GM21786 (cell line): ENCODE results near the gene ELOVL6.
"Not testable (repeated sequence)": the region's sequence is repeated elsewhere in the genome, so short reads cannot be mapped to it uniquely, and the experiment has no call there.

Experiments used
- ATAC-seq: cut with Tn5 transposase; IDR thresholded peaks from one replicate; pipeline ENCODE4 v1.9.1; 2021; ENCODE audit not compliant: unreplicated experiment

The ELOVL6 gene, protein sequence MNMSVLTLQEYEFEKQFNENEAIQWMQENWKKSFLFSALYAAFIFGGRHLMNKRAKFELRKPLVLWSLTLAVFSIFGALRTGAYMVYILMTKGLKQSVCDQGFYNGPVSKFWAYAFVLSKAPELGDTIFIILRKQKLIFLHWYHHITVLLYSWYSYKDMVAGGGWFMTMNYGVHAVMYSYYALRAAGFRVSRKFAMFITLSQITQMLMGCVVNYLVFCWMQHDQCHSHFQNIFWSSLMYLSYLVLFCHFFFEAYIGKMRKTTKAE

DNA sequence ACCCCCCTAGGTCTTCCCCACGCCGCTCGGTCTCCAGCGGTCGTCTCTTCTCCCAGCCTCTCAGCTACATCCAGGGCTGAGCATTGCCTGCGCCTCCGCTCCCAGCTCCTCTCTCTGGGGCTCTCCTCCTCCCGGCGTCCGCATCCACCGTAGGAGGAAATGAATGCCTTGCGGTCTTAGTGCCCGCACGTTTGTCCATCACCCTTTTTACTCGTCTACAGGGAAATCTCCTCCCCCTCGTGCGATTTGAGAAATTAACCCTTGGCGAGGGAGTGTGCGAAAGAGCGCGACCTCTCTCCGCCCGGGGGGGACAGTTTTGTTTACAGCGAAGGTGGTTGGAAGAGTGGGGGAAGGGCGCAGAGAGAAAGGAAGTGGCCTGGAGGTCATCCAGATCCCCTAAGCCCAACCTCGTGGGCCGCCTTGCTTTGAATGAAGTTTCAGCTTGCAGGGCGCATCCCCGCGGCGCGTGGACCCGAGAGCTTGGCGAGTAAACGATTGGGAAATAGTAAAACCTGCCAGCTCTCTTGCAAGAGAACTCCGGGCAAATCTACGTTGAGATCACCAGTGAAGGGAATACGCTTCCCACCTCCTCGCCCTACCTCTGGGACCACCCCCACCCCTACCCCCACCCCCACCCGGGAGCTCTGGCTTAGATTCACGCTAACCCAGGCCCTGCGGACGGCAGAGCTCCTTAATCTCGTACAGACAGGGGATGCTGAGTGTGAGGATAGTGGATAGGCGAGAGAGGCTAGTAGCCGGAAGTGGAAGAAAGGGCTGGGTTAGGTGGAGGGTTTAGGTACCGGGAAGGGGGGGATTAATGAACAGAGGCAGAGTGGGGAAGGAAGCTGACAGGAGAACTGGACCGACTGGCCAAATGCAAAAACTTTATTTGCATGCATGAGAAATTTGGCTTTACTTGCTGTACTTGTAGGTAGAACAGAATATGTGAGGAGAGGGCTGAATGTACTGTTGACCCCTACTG lies at the start of gene ELOVL6:
Gene ELOVL6, minus strand, starts transcription at position 181 of the 982 bp plus-strand sequence. CDS start 280 bp downstream, outside the sequence.
- ATAC-seq, result peak; percentile 14

DNA sequence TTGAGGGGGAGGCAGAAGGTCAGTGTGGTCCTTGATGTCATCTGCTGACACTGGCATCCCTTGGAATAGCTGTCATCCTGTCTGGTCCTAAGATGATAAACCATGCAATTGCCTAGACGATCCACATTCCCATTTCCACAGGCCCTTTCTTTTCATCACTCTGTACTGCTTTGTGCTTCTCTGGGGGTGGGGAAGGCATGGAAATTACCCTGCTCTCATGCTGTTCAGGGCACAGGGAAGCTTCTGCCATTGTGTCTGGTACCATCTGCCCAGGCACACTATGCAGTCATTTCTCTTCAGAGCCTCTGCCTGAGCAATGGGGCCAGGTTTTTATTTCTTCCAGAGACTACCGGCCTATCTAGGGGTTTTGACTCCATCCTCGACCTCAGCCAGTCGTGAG lies 49.7 kb upstream of the ELOVL6 start:
- no peak for ATAC-seq

DNA sequence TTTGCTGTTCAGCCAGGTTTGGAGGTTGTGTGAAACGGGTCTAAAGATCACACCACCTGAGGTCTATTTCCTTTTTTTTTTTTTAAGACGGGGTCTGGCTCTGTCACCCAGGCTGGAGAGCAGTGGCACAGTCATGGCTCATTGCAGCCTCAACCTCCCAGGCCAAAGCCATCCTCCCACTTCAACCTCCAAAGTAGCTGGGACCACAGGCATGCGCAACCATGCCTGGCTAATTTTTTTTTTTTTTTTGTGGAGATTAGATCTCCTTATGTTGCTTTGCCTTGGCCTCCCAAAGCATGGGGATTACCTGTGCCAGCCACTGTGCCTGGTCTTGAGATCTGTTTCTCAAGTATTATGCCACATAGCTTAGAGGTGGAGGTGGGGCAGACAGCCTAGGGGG lies 49.2 kb upstream of the ELOVL6 start:
- no peak for ATAC-seq

DNA sequence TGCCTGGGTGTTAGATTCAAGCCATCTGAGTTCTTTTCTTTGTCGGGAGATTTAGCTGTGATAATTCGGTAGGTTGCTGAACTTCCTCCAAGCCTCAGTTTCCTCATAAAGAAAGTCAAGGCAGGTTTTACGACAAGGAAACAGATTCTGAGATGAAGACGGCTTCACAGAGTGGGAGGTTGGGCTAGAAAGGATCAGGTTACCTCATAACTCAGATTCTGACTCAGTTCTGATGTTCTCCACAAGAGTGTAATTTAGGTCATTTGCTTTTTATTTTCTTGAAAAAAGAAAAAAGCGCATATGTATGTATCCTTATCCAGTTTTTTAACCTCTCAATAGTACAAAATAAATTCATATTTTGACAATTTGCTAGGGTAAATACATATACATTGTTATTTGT lies 47.2 kb upstream of the ELOVL6 start:
- no peak for ATAC-seq

DNA sequence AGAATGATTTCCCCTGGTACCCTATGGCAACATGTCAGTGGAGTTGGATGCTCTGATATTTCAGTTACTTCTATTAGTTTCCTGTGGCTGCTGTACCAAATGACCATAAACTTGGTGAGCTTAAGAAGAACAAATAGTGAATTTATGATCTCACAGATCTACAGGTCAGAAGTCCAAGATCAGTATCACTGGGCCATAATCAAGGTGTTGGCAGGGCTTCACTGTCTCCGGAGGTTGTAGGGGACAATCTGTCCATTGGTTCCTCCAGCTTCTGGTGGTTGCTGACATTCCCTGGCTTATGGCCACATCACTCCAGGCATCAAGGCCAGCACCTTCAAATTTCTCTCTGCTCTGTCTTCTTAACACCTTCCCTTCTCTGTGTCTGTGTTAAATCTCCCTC lies 37.9 kb upstream of the ELOVL6 start:
- no peak for ATAC-seq

DNA sequence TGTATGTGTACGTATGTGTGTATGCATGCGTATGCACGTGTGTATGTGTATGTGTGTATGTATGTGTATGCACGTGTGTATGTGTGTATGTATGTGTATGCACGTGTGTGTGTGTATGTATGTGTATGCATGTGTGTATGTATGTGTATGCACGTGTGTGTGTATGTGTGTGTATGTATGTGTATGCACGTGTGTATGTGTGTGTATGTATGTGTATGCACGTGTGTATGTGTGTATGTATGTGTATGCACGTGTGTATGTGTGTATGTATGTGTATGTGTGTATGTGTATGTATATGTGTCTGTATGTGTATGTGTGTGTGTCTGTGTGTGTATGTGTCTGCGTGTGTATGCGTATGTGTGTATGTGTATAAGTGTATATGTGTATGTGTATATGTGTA lies 35.2 kb upstream of the ELOVL6 start:
- not testable (repeated sequence) for ATAC-seq

DNA sequence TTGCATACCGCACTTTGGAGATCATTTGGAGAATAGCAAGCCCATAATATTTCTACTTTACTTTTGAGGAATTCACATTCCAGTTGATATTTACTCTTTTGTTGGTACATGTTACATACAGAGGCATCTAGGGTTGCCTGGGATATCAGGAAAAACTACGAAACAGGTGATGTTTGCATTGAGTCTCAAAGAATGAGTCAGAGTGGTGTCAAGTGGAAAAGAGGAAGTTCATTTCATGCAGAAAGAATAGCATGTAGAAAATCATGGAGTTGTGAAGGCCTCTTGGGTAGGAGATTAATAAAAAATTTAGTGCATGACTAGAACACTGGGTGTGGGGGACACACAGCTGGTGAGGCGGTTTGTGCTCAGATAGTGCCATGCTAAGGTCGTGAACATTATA lies 33.5 kb upstream of the ELOVL6 start:
- no peak for ATAC-seq

DNA sequence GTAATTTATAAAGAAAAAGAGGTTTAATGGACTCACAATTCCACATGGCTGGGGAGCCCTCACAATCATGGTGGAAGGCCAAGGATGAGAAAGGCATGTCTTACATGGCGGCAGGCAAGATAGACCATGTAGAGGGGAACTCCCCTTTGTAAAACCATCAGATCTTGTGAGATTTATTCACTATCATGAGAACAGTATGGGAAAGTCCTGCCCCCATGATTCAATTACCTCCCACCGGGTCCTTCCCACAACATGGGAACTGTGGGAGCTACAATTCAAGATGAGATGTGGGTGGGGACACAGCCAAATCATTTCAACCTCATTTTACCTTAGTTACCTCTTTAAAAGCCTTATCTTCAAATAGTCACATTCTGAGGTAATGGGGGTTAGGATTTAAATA lies 30.9 kb upstream of the ELOVL6 start:
- no peak for ATAC-seq

DNA sequence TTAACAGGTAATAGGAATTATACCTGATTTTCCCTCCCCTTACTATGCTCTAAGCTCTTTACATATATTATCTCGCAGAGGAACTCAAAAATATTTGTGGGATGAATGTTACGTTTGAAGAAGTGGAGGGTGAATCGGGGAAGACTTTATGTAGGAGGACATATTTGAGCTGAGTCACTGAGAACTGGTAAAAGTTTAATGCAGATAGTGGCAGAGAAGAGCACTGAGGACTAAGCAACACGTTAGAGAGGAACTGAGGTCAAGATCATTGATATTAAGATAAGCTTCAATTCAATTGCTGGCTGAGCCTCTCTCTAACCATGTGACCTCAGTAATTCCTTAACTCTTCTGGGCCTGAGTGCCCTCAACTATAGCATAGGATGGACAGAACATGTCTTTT lies 26.4 kb upstream of the ELOVL6 start:
- ATAC-seq, result no peak

DNA sequence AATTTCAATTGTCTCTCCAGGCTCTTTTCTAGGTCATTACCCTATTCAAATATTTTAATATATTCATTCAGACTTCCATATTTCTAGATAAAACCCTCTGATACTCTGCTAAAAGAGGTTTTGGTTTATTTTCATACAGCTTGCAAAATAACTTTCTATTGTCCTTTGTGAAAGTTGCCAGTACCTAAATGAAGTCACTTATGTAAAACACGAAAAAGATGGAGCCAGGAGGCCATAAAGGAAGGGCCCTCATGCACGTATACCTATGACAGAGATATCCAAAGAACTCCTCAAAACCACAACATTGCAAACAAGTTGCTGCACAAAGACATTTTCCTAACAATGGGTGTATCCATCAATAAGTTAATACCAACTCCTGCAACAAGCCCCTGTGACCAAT lies 25.7 kb upstream of the ELOVL6 start:
- no peak for ATAC-seq

DNA sequence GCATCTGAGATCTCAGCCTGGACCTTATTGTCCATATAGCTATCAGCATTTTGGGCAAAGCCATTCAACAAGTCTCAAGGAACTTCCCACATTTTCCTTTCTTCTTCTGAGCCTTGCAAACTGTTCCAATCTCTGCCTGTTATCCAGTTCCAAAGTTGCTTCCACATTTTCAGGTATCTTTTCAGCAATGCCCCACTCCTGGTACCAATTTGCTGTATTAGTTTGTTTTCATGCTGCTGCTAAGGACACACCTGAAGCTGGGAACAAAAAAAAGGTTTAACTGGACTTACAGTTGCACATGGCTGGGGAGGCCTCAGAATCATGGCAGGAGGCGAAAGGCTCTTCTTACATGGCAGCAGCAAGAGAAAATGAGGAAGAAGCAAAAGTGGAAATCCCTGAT lies 20.5 kb upstream of the ELOVL6 start:
- ATAC-seq, result not testable (repeated sequence)

DNA sequence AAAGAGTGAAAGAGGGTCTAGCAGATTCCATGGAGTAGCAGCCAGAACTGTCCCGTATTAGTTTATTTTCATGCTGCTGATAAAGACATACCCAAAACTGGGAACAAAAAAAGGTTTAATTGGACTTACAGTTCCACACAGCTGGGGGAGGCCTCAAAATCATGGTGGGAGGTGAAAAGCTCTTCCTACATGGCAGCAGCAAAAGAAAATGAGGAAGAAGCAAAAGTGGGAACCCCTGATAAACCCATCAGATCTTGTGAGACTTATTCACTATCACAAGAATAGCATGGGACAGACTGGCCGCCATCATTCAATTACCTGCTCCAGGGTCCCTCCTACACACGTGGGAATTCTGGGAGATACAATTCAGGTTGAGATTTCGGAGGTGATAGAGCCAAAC lies 18.8 kb upstream of the ELOVL6 start:
- not testable (repeated sequence) for ATAC-seq

DNA sequence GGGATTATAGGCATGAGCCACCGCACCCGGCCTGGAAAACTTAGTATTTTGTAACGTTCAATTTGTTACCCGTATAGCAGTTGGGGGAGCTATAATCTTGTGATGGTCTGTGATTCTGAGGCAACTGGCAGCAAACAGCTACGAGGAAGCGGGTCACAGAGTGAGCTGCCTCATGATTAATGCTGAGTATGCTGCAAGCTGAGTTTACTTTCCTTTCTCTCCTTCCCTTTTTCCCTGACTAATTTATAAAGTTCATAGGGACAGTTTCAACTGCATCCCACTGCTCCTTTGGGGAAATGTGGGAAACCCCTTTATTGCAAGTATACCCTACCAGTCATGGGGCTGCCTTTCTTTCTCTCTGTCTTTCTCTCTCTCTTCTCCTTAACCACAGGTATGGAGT lies 17.7 kb upstream of the ELOVL6 start:
- no peak for ATAC-seq

DNA sequence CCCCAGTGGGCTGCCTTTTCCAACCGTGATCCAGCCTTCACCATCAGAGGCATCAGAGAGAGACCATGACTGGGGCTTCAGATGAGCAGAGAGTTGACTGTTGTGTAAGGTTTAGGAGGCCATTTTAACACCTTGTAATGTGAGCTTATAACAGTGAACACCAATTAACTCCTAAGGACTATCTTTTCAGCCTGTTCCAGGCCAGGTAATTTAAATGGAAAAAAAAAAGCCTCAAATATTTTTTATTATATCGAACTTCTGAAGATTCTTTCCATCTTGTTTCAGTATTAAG lies 13.3 kb upstream of the ELOVL6 start:
- no peak for ATAC-seq

DNA sequence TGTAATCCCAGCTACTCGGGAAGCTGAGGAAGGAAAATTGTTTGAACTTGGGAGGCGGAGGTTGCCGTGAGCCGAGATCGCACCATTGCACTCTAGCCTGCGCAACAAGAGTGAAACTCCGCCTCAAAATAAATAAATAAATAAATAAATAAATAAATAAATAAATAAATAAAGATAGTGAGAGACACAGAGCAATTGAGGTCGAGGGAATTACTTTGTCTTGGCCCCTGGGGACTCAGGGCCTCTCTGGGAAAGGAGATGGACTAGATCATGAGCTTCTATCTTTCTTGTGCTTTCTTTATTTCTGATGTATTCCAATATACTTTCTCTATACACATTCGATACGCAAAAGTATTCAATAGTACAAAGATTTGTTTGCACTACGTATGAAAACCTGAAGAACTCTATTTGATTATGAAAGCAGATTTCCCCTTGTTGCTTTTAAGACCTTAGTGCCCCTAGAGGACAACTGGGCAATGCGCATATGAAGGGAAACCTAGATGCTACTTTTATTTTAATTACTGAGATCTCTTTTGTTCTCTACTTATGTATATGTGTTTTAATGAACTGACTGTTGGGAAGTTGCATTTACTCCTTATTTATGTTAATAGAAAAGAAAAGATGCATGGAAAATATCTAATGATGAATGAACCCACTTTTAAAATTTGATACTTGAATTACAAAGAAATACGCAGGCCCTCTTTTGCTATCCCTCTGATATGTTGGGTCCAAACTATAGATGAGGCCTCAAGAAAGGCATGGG lies 12.8 kb upstream of the ELOVL6 start:
- ATAC-seq, result peak; percentile 95

DNA sequence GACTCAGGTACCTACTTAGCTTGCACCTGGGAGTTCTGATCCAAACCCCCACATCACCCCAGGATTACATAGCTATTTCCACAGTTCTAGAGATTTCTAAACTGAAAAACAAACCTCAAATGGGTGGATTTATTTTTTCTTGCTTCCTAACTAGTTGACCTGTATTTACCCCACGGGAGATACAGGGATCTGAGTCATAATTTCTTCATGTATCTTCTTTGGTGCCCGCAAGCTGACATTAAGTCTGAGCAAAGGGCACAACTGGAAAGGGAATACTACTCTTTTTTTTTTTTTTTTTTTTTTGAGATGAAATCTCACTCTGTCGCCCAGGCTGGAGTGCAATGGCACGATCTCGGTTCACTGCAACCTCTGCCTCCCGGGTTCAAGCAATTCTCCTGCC lies 10.0 kb upstream of the ELOVL6 start:
- no peak for ATAC-seq

DNA sequence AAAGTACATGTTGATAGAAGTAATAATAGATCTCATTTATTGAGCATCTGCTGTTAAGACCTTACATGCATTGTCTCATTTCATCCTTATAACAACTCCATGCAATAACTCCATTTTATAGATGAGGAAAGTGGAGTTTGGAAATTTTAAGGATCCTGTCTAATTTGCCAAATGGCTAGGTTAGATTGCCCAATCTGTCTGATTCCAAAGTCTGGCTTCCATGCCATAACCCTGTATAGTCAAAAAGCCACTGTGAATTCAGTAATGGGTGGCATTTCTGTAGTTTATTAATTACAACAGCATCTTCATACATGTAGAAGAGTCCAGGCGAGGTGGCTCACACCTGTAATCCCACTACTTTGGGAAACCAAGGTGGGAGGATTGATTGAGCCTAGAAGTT lies 8.8 kb upstream of the ELOVL6 start:
- no peak for ATAC-seq

DNA sequence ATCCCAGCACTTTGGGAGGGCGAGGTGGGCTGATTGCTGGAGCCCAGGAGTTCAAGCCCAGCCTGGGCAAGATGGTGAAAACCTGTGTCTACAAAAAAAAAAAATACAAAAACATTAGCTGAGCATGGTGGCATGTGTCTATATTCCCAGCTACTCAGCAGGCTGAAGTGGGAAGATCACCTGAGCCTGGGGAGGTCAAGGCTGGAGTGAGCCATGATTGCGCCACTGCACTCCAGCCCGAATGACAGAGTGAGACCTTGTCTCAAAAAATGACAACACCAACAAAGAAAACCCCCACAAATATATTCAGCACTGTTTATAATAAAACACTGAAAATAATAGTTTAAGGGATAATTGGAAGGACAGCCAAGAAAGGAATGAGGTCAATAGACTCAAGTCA lies 3.6 kb upstream of the ELOVL6 start:
- ATAC-seq, result no peak

DNA sequence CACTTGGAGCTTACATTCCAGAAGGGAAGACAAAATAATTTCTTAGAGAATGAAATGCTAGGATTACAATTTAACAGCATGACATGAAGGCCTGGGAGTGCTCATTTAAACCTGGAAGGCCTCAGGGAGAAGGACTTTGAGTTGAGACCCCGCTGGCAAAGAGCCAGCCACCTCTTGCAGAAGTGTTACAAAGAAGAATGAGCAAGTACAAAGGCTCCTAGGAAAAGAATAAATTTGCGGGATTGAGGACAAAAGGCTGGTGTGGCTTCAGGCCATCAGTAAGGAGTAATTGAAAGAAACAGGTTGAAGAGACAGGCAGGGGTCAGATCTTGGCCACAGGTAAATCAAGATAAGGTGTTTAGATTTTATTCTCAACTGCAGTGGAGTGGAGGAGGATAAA lies 3.1 kb upstream of the ELOVL6 start:
- ATAC-seq, result no peak

DNA sequence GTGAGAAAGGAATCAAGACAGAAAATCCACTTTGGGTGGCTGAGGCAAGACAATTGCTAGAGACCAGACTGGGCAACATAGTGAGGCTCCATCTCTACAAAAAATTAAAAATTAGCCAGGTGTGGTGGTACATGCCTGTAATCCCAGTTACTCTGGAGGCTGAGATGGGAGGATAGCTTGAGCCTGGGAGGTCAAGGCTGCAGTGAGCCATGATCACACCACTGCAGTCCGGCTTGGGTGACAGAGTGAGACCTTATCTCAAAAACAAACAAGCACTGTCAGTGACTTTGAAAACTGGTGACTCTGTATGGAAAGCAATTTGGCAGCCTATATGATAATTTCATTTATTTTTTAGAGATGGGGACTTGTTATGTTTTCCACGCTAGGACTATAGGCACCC lies 2.3 kb upstream of the ELOVL6 start:
- no peak for ATAC-seq

DNA sequence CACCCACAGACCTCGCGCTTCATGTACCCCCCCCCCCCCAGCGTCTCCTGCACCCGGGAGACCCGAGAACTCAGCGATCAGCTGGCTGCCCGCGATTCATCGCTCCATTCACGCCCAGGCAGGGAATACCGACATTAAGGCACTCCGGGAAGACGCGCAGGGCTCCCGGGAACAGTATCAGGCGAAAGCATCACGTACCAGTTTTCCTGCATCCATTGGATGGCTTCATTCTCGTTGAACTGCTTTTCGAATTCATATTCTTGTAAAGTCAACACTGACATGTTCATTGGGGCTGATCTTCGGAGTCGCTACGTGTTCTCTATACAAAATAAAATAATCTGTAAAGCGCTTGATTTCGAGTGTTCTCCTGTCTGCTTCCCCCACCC lies 373 bp downstream of the ELOVL6 start:
- no peak for ATAC-seq

DNA sequence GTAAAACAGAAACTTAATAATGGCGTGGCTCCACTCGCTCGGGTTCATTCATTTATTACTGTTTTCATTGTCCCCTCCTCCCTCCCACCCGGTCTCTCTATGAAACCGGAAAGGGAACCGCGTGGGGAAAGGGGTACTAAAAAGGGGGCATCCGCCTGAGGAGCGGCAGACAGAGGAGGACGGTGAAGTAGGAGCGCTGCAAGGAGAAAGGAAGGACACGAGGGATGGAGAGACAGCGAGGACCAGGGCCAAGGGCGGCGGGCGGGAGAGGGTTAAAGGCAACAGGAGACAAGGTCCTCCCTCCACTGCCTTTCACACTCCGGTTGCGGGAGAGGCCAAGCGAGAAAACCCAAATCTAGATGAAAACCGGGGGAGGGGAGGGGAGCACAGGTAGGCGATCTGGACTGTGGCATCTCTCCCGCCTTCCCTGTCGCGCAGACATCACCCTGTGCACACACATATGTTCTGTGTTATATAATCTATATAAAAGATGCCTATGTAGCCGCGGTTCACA lies 829 bp downstream of the ELOVL6 start:
- peak; percentile 9 for ATAC-seq
